ENCODE results near the gene XYLT1.

DNA sequence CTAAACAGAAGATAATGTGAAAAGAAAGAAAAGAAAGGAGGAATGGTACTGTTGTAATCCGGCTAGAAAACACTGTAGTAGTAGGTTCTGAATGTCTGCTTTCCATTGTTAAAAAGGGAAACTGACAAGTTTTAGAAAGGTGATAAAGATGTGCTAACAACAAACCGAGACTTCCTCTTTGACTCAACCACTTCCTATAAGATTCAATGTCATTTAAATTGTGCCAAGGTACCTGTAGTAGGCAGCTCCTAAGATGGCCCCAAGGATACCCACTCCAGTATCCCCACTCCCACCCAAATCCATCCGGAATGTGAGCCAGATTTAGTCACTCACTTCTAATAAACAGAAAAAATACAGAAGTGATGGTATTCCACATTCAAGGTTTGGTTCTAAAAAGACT lies 31.2 kb downstream of the XYLT1 start:
- TF ChIP-seq POLR2A (IDR thresholded peaks at IDR 0.05; ENCODE audit: low read depth, low read length) (no peak), TAF1 (IDR thresholded peaks at IDR 0.05; ENCODE audit: low read depth, low read length) (no peak), POU2F2 (IDR thresholded peaks at IDR 0.05; ENCODE audit: low read depth, low read length) (no peak), POLR2AphosphoS5 (IDR thresholded peaks at IDR 0.05; ENCODE audit: low read depth, low read length) (no peak)
